Kidney epithelial cell (primary cell): ENCODE measurements around the gene MED13L. TPM values are rescaled to one million over a fixed set of nuclear protein-coding genes. Genes with fewer than 3 reads are reported as not detected.
A peak's percentile ranks its signal among the peaks of the same experiment; 100 is the strongest.

Experiments
- DNase-seq: peaks from one replicate; pipeline ENCODE4 v3.0.0-alpha.2; 2010; ENCODE audit warnings: low read depth
- H3K27me3 ChIP-seq: 2 replicates; pipeline ENCODE4 v1.6.0; 2011; ENCODE audit warnings: low read length; ENCODE audit not compliant: control insufficient read depth, insufficient read depth
- H3K36me3 ChIP-seq: 2 replicates; pipeline ENCODE4 v1.5.1; 2011; ENCODE audit warnings: low read length; ENCODE audit not compliant: control insufficient read depth, insufficient read depth
- H3K4me3 ChIP-seq: 2 replicates; pipeline ENCODE4 v1.5.1; 2011; ENCODE audit warnings: low read depth, mild to moderate bottlenecking, control low read depth, low read length
- total RNA-seq: library from RNA; depleted of rRNA; stranded (reverse); fragments of >200 nt; gene quantifications from 2 replicates; pipeline ENCODE4 v1.2.3, GENCODE V29; 2015
- TF ChIP-seq, protein P1 (sequence below): IDR thresholded peaks from 2 replicates; pipeline ENCODE4 v1.5.1; 2011; ENCODE audit warnings: mild to moderate bottlenecking, moderate library complexity, low read length, control low read depth, inconsistent platforms; ENCODE audit not compliant: insufficient read depth, poor library complexity, severe bottlenecking

The MED13L gene
- total RNA-seq, 1 donor from 2014 or later, result 45.9 TPM

DNA sequence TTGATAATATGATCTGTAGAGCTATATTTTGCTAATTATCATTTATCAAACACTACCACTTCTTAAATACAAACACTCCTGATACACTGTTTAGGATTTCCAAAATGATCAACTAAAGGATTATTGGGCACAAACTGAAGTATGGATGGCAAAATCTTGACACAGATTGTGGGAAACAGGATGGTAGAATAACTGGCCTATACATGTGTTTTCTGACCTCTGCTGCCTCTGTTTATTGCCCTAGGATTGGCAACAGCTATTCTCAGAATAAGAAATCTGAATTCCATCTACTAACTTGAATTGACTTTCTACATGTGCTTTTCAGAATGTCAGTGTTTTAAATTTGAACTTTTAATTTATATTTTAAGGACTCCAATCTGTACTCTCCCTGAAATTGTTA lies 209.1 kb downstream of the MED13L start:
- no peaks in the 10 kb centered on the region for H3K27me3 ChIP-seq
- DNase-seq, result no peak
- no peak overlapping the region for H3K4me3 ChIP-seq
- no peaks in the 10 kb centered on the region for H3K36me3 ChIP-seq
- TF ChIP-seq, protein P1, sequence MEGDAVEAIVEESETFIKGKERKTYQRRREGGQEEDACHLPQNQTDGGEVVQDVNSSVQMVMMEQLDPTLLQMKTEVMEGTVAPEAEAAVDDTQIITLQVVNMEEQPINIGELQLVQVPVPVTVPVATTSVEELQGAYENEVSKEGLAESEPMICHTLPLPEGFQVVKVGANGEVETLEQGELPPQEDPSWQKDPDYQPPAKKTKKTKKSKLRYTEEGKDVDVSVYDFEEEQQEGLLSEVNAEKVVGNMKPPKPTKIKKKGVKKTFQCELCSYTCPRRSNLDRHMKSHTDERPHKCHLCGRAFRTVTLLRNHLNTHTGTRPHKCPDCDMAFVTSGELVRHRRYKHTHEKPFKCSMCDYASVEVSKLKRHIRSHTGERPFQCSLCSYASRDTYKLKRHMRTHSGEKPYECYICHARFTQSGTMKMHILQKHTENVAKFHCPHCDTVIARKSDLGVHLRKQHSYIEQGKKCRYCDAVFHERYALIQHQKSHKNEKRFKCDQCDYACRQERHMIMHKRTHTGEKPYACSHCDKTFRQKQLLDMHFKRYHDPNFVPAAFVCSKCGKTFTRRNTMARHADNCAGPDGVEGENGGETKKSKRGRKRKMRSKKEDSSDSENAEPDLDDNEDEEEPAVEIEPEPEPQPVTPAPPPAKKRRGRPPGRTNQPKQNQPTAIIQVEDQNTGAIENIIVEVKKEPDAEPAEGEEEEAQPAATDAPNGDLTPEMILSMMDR, result no peak

GRCh38 chr12:116067892-116068291 lies 209.6 kb downstream of the MED13L start:
- no peaks in the 10 kb centered on the region for H3K27me3 ChIP-seq
- TF ChIP-seq, protein P1, result no peak

DNA sequence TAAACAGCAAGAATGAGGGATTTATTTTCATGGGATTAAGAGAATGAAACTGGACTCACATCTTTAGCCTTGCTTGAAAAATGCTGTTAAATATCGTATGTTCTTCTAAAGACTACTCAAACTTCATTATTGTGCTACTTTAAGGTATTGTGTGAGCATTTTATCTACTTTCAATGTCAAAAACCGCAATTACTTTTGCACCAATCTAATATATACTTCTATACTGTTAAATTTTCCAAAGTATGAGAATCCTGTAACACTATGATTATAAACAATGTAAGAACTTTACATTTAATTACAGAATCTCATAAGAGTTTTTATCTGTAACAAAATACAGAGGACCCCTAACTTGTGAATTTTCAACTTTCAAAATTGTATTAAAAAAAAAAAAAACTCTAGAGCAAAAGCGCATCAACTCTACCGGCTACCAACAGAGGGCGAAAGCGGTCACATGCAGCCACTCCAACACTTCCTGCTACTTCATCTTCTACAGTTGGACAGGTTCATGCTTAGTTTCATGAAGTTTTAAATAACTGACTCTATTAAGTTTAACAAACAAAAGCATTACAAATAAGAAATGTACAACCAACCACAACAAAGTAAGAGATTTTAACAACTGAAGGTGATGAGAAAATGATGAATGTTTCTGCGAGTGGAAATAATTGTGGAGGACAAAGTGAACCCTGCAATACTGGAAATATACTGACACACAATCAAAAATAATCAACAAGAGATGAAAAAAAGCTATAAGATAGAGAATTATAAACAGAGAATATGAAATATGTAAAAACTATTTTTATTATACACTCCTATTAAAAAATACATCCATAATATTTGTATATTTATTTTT lies 210.9 kb downstream of the MED13L start:
- H3K27me3 ChIP-seq, result no peaks in the 10 kb centered on the region
- TF ChIP-seq, protein P1, result peak; percentile 92
- no peak for DNase-seq
- H3K36me3 ChIP-seq, result no peaks in the 10 kb centered on the region
- no peak overlapping the region for H3K4me3 ChIP-seq

More at GRCh38 chr12:116067892-116068291, 209.6 kb downstream of the MED13L start:
- DNase-seq, result no peak
- no peak overlapping the region for H3K4me3 ChIP-seq
- H3K36me3 ChIP-seq, result no peaks in the 10 kb centered on the region

- H3K36me3 ChIP-seq, result no peaks in the 10 kb centered on the region
- no peak for DNase-seq
- TF ChIP-seq, protein P1, result no peak
- H3K27me3 ChIP-seq, result no peaks in the 10 kb centered on the region
- no peak overlapping the region for H3K4me3 ChIP-seq
These were observed 211.9 kb downstream of the MED13L start for GRCh38 chr12:116065606-116066005.

DNA sequence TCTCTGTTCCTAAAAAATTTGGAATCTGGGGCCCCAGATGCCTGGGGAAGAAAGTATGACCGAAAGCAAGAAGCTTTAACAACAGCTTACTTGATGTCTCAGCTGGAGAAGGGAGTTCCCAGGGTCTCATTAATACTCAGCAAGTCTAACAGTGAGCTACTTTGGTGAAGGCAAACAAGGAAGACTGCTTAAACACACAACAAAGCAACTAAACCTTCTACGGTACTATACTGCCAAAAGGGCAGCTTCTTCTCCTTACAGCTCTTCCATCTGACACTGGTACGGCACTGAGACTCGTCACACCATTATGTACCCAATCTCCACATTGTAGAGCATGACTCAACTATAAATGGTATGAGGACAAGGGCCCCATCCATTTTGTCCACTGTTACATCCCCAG lies 213.0 kb downstream of the MED13L start:
- no peak overlapping the region for H3K4me3 ChIP-seq
- no peak for DNase-seq
- no peaks in the 10 kb centered on the region for H3K36me3 ChIP-seq
- no peaks in the 10 kb centered on the region for H3K27me3 ChIP-seq
- TF ChIP-seq, protein P1, result no peak
